HTR-8/SVneo (cell line): ENCODE measurements around the gene TERT.
"Not testable (repeated sequence)": the region's sequence is repeated elsewhere in the genome, so short reads cannot be mapped to it uniquely, and the experiment has no call there.

Source experiments
- DNase-seq: peaks from one replicate; pipeline ENCODE4 v3.0.0; 2011; ENCODE audit warnings: low spot score, mixed read lengths; ENCODE audit not compliant: insufficient read length
- FAIRE-seq: peaks from 2 replicates; lab custom pipeline; 2011; peaks lifted over from hg19 to GRCh38; lab: Jason Lieb, UNC

The TERT gene

DNA sequence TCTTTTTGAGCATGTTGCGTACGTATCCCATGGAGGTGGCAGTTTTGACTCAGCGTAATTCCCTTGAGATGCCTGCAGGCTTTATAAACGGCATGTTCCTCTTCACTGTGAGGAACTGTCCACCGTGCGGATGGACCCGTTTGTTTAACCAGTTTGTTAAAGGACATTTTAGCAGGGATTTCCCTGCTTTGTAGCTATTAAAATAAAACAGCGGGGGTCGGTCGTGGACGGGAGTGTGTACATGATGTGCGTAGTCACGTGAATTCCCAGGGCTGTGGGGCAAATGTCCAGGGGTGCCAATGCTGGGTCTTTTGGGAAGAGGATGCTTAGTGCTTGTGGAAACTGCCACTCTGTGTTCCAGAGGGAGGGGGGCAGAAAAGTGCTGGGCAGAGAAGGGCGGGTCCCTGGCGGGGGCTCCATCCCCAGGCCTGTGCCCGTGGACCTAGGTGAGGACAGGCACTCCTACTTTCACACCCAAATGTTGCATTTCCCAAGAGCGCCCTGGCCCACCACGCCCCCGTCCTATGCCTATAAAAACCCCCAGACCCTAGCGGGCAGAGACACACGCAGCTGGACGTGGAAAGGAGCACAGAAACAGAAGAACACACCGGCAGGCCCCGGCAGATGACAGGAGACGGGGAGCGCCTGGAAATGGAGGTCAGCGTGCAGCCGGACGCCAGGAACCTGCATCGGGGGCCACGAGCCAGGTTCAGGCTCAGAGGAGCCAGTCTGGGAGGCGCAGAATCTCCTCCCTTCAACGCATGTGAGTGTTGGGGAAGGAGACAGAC, 4.0 kb upstream of the TERT start:
- DNase-seq (no peak), FAIRE-seq (no peak)

DNA sequence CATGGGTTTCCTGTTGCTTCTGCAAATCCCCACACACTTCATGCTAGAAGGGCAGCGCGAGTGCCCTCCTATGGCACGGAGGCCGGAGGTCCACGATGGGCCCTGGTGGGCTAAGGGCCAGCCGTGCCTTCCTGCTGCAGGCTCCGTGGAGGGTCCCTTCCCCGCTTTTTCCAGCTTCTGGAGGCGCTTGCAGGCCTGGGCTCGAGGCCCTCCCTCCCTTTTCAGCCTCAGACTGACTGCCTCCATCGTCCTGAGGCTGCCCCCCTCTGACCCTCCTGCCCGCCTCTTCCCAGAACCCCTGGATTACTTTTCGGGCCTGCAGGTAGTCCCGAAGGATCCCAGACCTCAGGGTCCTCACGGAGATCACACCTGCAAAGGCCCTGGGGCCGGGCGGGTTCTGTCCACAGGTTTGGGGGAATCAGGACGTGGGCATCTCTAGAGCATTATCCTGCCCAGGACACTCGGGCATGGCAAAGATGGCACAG, 3.2 kb upstream of the TERT start:
- FAIRE-seq (no peak), DNase-seq (no peak)

DNA sequence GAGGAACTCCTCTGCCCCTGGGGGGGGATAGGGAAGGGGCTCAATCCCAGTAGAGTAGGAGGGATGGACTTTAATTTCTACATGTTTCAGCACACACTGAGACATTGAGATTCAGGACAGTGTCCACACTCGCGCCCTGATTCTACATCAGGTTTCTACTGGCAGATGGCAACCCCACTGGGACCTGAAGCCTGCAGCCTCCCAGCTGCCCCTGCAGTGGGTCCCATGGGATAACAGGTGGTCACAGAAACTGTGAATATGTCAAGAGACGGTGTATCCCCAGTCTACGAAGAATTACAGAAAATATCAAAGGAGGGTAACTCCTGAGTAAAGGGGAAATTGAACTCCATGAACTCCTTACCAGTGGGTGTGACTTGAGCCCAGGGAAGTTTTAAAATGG, 2.4 kb upstream of the TERT start:
- no peak for DNase-seq
- peak; percentile 20 for FAIRE-seq

DNA sequence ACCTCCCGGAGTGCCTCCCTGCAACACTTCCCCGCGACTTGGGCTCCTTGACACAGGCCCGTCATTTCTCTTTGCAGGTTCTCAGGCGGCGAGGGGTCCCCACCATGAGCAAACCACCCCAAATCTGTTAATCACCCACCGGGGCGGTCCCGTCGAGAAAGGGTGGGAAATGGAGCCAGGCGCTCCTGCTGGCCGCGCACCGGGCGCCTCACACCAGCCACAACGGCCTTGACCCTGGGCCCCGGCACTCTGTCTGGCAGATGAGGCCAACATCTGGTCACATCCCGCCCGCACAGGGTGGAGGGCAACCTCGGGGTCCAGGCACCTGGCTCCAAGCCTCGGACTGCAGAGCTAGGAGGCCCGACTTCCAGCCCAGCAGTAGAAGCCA, 776 bp upstream of the TERT start:
- FAIRE-seq (no peak), DNase-seq (no peak)

DNA sequence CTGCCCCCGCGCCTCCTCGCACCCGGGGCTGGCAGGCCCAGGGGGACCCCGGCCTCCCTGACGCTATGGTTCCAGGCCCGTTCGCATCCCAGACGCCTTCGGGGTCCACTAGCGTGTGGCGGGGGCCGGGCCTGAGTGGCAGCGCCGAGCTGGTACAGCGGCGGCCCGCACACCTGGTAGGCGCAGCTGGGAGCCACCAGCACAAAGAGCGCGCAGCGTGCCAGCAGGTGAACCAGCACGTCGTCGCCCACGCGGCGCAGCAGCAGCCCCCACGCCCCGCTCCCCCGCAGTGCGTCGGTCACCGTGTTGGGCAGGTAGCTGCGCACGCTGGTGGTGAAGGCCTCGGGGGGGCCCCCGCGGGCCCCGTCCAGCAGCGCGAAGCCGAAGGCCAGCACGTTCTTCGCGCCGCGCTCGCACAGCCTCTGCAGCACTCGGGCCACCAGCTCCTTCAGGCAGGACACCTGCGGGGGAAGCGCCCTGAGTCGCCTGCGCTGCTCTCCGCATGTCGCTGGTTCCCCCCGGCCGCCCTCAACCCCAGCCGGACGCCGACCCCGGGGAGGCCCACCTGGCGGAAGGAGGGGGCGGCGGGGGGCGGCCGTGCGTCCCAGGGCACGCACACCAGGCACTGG, 548 bp downstream of the TERT start:
- DNase-seq (no peak), FAIRE-seq (no peak)

DNA sequence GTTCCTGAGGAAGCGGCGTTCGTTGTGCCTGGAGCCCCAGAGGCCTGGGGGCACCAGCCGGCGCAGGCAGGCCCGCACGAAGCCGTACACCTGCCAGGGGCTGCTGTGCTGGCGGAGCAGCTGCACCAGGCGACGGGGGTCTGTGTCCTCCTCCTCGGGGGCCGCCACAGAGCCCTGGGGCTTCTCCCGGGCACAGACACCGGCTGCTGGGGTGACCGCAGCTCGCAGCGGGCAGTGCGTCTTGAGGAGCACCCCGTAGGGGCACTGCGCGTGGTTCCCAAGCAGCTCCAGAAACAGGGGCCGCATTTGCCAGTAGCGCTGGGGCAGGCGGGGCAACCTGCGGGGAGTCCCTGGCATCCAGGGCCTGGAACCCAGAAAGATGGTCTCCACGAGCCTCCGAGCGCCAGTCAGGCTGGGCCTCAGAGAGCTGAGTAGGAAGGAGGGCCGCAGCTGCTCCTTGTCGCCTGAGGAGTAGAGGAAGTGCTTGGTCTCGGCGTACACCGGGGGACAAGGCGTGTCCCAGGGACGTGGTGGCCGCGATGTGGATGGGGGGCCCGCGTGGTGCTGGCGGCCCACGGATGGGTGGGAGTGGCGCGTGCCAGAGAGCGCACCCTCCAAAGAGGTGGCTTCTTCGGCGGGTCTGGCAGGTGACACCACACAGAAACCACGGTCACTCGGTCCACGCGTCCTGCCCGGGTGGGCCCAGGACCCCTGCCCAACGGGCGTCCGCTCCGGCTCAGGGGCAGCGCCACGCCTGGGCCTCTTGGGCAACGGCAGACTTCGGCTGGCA, 1.3 kb downstream of the TERT start:
- FAIRE-seq: no peak
- DNase-seq: no peak

DNA sequence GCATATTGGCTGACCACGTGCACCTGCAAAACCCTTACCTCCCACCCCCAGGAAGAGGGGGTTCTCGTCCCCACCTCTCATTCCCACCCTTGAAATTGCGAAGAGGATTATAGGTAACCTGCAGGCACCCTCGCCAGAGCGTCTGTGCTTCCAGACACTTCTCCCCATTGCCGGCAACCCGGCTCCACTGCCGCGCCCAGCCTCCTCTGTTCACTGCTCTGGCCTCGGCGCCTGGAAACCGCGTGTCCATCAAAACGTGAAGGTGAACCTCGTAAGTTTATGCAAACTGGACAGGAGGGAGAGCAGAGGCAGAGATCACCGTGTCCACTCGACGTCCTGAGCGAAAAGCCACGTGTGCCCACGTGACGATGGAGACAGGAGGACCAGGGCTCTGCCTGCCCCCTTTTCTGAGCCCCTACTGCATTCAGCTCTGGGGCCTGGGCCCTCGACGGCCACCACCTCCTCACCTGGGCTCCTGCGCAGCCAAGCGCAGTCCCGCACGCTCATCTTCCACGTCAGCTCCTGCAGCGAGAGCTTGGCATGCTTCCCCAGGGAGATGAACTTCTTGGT, 1.9 kb downstream of the TERT start:
- FAIRE-seq: no peak
- DNase-seq: no peak

DNA sequence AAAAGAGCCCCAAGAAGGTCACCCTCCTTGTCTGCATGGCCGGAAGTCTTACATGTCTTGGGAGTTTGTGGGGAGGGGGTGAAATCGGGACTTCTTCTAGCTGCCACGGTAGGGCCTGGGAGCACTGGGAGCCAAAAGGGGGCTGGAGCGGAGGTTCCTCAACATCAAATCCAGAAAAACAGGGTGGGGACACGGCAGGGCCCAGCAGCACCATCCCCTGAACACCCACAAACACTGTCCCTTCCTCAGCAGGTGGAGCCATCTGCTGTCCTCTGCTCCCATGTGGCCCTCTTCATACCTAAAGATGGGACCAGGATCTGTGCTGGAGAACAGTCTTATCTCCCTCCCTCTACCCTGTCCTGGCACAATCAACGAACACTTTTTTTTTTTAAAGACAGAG, 2.7 kb downstream of the TERT start:
- no peak for FAIRE-seq

DNA sequence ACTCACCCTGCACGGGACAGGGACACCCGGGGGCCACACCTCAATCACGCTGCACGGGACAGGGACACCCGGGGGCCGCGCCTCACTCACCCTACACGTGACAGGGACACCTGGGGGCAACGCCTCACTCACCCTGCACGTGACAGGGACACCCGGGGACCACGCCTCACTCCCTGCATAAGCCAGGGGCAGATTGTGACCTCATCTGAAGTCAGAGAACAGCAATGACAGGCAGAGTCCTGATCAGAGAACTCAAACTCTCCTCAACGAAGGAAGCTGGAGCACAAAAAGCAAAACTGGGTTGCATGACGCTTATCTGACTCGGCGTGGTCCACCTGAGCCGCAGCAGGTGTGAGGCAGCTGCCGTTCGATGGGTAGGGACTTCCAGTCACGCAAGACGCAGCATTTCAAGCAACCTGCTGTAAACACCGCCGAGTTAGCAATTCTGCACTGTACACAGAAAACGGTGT, 3.2 kb downstream of the TERT start:
- no peak for DNase-seq
- FAIRE-seq: no peak

More for the DNA sequence above, 2.7 kb downstream of the TERT start:
- no peak for DNase-seq

DNA sequence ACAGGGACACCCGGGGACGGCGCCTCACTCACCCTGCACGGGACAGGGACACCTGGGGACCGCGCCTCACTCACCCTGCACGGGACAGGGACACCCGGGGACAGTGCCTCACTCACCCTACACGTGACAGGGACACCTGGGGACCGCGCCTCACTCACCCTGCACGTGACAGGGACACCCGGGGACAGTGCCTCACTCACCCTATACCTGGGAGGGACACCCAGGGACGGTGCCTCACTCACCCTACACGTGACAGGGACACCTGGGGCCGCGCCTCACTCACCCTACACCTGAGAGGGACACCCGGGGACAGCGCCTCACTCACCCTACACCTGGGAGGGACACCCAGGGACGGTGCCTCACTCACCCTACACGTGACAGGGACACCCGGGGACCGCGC, 3.9 kb downstream of the TERT start:
- not testable (repeated sequence) for FAIRE-seq, DNase-seq

DNA sequence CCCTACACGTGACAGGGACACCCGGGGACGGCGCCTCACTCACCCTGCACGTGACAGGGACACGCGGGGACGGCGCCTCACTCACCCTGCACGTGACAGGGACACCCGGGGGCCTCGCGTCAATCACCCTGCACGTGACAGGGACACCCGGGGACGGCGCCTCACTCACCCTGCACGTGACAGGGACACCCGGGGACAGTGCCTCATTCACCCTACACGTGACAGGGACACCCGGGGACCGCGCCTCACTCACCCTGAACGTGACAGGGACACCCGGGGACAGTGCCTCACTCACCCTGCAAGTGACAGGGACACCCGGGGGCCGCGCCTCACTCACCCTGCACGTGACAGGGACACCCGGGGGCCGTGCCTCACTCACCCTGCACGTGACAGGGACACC, 5.3 kb downstream of the TERT start:
- not testable (repeated sequence) for DNase-seq, FAIRE-seq

DNA sequence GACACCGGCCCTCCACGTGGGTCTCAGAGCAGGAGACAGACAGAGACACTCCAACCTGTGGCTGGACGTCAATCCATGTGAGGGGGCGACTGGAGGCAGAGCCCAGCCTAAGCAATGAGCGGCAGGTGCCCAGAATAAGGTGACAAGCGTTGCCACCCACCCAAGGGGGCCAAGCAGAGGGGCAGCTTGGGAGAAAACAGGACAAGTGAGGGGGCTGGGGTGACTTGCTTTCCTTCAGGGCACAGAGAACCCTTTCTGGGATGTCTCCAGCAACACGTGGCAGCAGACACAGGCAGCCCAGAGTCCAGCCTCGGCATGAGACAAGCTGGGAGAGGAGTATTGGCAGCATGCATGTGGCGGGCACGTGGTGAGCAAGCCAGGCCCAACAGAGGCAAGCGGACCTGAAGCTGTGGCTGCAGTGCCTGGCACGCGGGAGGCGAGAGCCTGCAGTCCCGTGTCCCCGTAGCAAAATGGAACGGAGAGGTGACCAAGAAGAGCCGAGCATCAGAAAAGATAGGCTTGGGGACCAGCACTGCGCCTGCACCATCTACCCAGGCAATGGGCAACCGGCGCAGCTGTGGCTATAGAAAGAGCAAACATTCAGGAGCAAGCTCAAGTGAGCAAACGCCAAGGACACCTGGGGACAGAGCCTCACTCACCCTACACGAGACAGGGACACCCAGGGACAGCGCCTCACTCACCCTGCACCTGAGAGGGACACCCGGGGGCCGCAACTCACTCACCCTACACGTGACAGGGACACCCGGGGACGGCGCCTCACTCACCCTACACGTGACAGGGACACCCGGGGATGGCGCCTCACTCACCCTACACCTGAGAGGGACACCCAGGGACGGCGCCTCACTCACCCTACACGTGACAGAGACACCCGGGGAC, 6.2 kb downstream of the TERT start:
- DNase-seq (no peak), FAIRE-seq (no peak)

DNA sequence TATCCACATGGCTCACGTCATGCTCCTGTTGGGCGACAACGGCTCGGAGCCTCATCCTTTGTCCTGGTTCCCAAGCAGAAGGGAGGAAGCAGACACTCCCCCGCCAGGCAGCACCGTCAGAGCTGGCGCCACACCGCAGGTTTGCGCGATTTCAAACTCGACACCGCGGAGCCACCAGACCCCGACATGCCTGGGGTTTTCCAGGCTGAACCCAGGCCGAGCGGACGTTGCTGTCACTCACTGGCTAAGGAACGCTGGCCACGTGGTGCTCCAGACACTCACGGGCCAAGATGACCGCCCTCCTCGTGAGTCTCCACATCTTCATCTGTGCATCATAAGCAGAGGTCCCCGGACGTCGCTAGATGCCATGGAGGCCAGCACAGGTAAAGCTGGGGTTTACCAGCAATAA, 9.0 kb downstream of the TERT start:
- DNase-seq (no peak), FAIRE-seq (no peak)

DNA sequence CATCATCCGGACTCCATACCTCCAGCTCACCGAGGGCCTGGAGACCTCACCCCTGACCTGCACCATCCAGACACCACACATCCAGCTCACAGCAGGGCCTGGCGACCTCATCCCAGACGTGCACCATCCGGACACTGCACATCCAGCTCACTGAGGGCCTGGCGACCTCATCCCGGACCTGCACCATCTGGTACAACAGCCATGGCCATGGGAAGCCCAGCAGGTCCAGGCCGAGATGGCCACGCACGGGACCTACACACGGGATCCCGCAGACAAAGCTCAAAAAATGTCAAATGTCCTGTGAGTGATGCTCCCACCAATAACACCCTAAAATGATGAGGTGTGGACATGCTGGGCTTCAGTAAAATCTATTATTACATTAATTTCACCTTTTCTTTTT, 9.7 kb downstream of the TERT start:
- FAIRE-seq (no peak), DNase-seq (no peak)

DNA sequence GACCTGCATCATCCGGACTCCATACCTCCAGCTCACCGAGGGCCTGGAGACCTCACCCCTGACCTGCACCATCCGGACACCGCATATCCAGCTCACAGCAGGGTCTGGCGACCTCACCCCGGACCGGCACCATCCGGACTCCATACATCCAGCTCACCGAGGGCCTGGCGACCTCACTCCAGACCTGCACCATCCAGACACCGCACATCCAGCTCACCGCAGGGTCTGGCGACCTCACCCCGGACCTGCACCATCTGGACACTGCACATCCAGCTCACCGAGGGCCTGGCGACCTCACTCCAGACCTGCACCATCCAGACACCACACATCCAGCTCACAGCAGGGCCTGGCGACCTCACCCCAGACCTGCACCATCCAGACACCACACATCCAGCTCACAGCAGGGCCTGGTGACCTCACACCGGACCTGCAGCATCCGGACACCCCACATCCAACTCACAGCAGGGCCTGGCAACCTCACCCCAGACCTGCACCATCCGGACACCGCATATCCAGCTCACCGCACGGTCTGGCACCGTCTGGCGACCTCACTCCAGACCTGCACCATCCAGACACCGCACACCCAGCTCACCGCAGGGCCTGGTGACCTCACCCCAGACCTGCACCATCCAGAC, 10.4 kb downstream of the TERT start:
- not testable (repeated sequence) for DNase-seq
- peak; percentile 57 for FAIRE-seq

DNA sequence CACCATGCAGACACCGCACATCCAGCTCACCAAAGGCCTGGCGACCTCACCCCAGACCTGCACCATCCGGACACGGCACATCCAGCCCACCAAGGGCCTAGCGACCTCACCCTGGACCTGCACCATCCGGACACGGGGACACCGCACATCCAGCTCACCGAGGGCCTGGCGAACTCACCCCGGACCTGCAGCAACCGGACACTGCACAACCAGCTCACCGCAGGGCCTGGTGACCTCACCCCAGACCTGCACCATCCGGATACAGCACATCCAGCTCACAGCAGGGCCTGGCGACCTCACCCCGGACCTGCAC, 11.2 kb downstream of the TERT start:
- DNase-seq, FAIRE-seq: not testable (repeated sequence)

DNA sequence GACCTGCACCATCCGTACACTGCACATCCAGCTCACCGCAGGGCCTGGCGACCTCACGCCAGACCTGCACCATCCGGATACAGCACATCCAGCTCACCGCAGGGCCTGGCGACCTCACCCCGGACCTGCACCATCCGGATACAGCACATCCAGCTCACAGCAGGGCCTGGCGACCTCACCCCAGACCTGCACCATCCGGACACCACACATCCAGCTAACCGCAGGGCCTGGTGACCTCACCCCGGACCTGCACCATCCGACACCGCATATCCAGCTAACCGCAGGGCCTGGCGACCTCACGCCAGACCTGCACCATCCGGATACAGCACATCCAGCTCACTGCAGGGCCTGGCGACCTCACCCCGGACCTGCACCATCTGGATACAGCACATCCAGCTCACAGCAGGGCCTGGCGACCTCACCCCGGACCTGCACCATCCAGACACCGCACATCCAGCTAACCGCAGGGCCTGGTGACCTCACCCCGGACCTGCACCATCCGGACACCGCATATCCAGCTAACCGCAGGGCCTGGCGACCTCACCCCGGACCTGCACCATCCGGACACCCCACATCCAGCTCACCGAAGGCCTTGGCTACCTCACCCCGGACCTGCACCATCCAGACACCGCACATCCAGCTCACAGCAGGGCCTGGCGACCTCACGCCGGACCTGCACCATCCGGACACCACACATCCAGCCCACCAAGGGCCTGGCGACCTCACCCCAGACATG, 11.7 kb downstream of the TERT start:
- FAIRE-seq: peak; percentile 83
- DNase-seq: not testable (repeated sequence)

DNA sequence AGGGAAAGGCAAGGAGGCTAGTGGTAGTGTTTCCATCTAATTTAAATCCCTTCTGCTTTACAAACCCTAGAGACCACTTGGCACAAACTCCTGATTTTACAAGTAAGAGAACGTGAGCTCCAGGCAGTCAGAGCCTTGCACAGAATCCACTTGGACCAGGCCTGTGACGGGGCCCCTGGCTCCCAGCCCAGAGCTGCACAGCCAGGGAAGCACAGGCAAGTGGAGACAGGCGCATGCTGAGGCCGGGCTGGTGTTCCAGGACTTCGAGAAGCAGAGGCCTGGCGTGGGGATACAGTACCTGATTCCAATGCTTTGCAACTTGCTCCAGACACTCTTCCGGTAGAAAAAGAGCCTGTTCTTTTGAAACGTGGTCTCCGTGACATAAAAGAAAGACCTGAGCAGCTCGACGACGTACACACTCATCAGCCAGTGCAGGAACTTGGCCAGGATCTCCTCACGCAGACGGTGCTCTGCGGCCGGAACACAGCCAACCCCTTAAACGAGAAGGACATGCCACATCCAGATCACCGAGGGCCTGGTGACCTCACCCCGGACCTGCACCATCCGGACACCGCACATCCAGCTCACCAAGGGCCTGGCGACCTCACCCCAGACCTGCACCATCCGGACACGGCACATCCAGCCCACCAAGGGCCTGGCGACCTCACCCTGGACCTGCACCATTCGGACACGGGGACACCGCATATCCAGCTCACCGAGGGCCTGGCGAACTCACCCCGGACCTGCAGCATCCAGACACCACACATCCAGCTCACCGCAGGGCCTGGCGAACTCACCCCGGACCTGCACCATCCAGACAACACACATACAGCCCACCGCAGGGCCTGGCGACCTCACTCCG, 12.5 kb downstream of the TERT start:
- peak; percentile 33 for FAIRE-seq
- DNase-seq: no peak
